DOHH2 (cell line): ENCODE data around the gene RHOBTB3.

Source experiments
- H3F3A ChIP-seq: fragments of 200-600 bp; sonication (generic), shearing (Covaris generic); 2 replicates; pipeline ENCODE4 v1.6.0; 2016; ENCODE audit warnings: antibody characterized with exemption, mild to moderate bottlenecking; ENCODE audit not compliant: control insufficient read depth, insufficient read depth
- H3K27ac ChIP-seq: fragments of 200-600 bp; sonication (generic); 2 replicates; pipeline ENCODE4 v1.5.1; 2014; ENCODE audit warnings: low read depth, mild to moderate bottlenecking, low read length, moderate library complexity
- H3K27me3 ChIP-seq: fragments of 200-600 bp; sonication (generic); 2 replicates; pipeline ENCODE4 v1.6.1; 2014; ENCODE audit warnings: mild to moderate bottlenecking, low read length, mixed read lengths; ENCODE audit not compliant: control insufficient read depth
- H3K36me3 ChIP-seq: fragments of 200-600 bp; sonication (generic); 2 replicates; pipeline ENCODE4 v1.6.1; 2014; ENCODE audit warnings: mild to moderate bottlenecking, low read length, moderate library complexity, mixed read lengths; ENCODE audit not compliant: control insufficient read depth
- H3K4me1 ChIP-seq: fragments of 200-600 bp; sonication (generic); 2 replicates; pipeline ENCODE4 v1.6.1; 2014; ENCODE audit warnings: mild to moderate bottlenecking, low read length, mixed read lengths; ENCODE audit not compliant: control insufficient read depth
- H3K4me2 ChIP-seq: fragments of 200-600 bp; sonication (generic); 2 replicates; pipeline ENCODE4 v1.6.0; 2014; ENCODE audit warnings: mild to moderate bottlenecking, low read length, moderate library complexity
- H3K4me3 ChIP-seq: fragments of 200-600 bp; sonication (generic); 2 replicates; pipeline ENCODE4 v1.5.1; 2014; ENCODE audit warnings: mild to moderate bottlenecking, low read length, mixed read lengths
- H3K79me2 ChIP-seq: fragments of 200-600 bp; sonication (generic); 2 replicates; pipeline ENCODE4 v1.6.1; 2014; ENCODE audit warnings: mild to moderate bottlenecking, low read length, mixed read lengths; ENCODE audit not compliant: control insufficient read depth
- H3K9me2 ChIP-seq: fragments of 200-600 bp; sonication (generic); replicated peaks from 2 replicates; pipeline ENCODE4 v1.6.1; 2014; ENCODE audit warnings: mild to moderate bottlenecking, low read length, mixed read lengths; ENCODE audit not compliant: control insufficient read depth
- H3K9me3 ChIP-seq: fragments of 200-600 bp; sonication (generic); 2 replicates; pipeline ENCODE4 v1.6.1; 2014; ENCODE audit warnings: antibody characterized with exemption, low read length, mixed read lengths; ENCODE audit not compliant: control insufficient read depth, insufficient read depth
- H4K20me1 ChIP-seq: fragments of 200-600 bp; sonication (generic); 2 replicates; pipeline ENCODE4 v1.6.0; 2014; ENCODE audit warnings: low read depth, mild to moderate bottlenecking, antibody characterized with exemption, low read length, moderate library complexity; ENCODE audit not compliant: control insufficient read depth, insufficient read depth
- CTCF ChIP-seq: fragments of 200-600 bp; sonication (generic); IDR thresholded peaks from one replicate; pipeline ENCODE4 v1.5.1; 2014; ENCODE audit warnings: antibody characterized with exemption, mild to moderate bottlenecking, low read depth, low read length; ENCODE audit not compliant: poor library complexity, severe bottlenecking
- EZH2phosphoT487 ChIP-seq: fragments of 200-600 bp; sonication (generic); IDR thresholded peaks from 2 replicates; pipeline ENCODE4 v1.6.1; 2017; ENCODE audit warnings: borderline replicate concordance, mild to moderate bottlenecking, antibody characterized with exemption, low read length, moderate library complexity, mixed read lengths

Gene RHOBTB3

GRCh38 chr5:95825495-95825894, 94.4 kb downstream of the RHOBTB3 start:
- Histone ChIP-seq H4K20me1 (no peaks in the 10 kb centered on the region), H3K36me3 (no peaks in the 10 kb centered on the region), H3K9me3 (no peaks in the 10 kb centered on the region), H3K4me1 (peaks cover 37% of the 10 kb centered on the region), H3K27me3 (no peaks in the 10 kb centered on the region), H3K4me2 (no peak overlapping the region), H3K27ac (no peak overlapping the region), H3K9me2 (no peaks in the 10 kb centered on the region), H3K4me3 (no peak overlapping the region), H3K79me2 (peaks cover 20% of the 10 kb centered on the region), H3F3A (peaks cover 5% of the 10 kb centered on the region)
- no peak for TF ChIP-seq EZH2phosphoT487
- no peak for TF ChIP-seq CTCF

GRCh38 chr5:95826949-95827891, 96.1 kb downstream of the RHOBTB3 start:
- H3K4me2 ChIP-seq, result no peak overlapping the region
- H3F3A ChIP-seq, result peaks cover 5% of the 10 kb centered on the region
- no peaks in the 10 kb centered on the region for H3K9me3 ChIP-seq
- H3K4me3 ChIP-seq, result no peak overlapping the region
- TF ChIP-seq CTCF, result no peak
- H3K27ac ChIP-seq, result no peak overlapping the region
- no peaks in the 10 kb centered on the region for H3K9me2 ChIP-seq
- no peaks in the 10 kb centered on the region for H3K36me3 ChIP-seq
- peaks cover 24% of the 10 kb centered on the region for H3K4me1 ChIP-seq
- no peaks in the 10 kb centered on the region for H3K27me3 ChIP-seq
- peaks cover 3% of the 10 kb centered on the region; the same call in 1 of the 2 replicates for H3K79me2 ChIP-seq
- no peaks in the 10 kb centered on the region for H4K20me1 ChIP-seq

GRCh38 chr5:95827892-95828246, 96.7 kb downstream of the RHOBTB3 start:
- TF ChIP-seq EZH2phosphoT487, result no peak
- no peak for TF ChIP-seq CTCF
- no peaks in the 10 kb centered on the region for H3K79me2 ChIP-seq
- no peak overlapping the region for H3K4me2 ChIP-seq
- H3K36me3 ChIP-seq, result no peaks in the 10 kb centered on the region
- H3K27me3 ChIP-seq, result no peaks in the 10 kb centered on the region
- H3F3A ChIP-seq, result peaks cover 5% of the 10 kb centered on the region
- H3K4me1 ChIP-seq, result peaks cover 26% of the 10 kb centered on the region
- H4K20me1 ChIP-seq, result no peaks in the 10 kb centered on the region
- H3K27ac ChIP-seq, result no peak overlapping the region
- no peaks in the 10 kb centered on the region for H3K9me3 ChIP-seq
- H3K4me3 ChIP-seq, result no peak overlapping the region
- H3K9me2 ChIP-seq, result no peaks in the 10 kb centered on the region
